Measurements from ENCODE around the gene TPRA1.

TPRA1 gene

GRCh38 chr3:127589600-127590281 lies 792 bp downstream of the TPRA1 start:
- no peak for DNase-seq (ENCODE audit: low read depth)
- no peak for TF ChIP-seq CTCF (IDR thresholded peaks at IDR 0.05; ENCODE audit: low read length, missing control alignments)
- H3K4me3 ChIP-seq (replicated peaks; ENCODE audit: low read depth, low read length) = peak overlapping the region; percentile 80

DNA sequence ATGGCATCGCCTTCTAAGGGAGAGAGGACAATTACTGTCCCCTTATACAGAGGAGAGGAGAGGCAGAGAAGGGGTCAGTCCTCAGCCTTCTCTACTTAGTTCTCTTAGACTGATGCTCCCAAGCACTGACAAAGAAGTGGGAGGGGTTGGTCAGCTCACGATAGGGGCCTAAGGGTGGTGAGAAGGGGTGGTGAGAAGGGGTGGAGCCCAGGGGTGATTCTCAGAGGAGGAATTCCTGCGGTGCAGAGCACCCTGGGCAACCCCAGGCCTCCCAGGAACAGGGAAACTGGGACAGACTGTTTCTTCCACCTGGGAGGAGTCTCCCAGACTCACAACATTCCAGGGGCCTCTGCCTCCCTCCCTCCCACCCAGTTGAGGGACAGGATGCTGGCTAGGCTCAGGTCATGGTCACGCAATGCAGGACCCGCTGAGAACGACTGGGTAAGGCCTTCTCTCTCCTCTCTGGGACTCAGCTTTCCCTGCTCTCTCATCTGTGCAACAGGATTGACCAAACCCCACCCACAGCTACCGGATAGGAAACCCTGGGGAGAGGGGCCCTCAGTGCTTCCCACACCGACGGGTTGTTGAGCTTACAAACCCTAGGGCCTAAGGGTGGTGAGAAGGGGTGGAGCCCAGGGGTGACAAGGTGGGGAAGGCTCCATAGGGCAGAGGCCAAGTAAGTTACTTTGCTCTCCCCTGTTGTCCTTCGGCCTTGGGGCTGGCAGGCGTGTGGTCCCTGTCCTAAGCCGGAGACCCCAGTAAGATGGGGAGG lies 1.5 kb downstream of the TPRA1 start:
- TF ChIP-seq CTCF (IDR thresholded peaks at IDR 0.05; ENCODE audit: low read length, missing control alignments) = no peak
- H3K4me3 ChIP-seq (replicated peaks; ENCODE audit: low read depth, low read length) = peak overlapping the region; percentile 80
- peak; percentile 57 for DNase-seq (ENCODE audit: low read depth)

DNA sequence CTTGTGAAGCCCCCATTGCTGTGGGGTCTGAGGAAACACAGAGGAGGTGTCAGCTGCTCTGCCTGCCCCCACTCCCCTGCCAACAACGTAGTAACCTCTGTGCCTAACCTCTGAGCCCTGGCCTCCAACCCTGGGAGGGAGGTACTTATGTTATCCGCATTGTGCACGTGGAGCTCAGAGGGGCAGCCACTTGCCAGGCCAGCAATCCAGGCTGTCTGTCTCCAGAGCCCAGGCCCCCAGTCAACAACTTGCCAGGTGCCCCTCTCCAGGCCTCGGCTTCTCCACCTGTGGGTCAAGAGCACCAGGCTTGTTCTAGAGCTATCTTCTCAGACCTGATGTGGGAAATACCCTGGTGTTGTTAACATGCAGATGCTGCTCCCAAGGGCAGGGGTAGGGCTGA lies 2.7 kb downstream of the TPRA1 start:
- no peak overlapping the region for H3K4me3 ChIP-seq (replicated peaks; ENCODE audit: low read depth, low read length)
- TF ChIP-seq CTCF (IDR thresholded peaks at IDR 0.05; ENCODE audit: low read length, missing control alignments) = no peak

DNA sequence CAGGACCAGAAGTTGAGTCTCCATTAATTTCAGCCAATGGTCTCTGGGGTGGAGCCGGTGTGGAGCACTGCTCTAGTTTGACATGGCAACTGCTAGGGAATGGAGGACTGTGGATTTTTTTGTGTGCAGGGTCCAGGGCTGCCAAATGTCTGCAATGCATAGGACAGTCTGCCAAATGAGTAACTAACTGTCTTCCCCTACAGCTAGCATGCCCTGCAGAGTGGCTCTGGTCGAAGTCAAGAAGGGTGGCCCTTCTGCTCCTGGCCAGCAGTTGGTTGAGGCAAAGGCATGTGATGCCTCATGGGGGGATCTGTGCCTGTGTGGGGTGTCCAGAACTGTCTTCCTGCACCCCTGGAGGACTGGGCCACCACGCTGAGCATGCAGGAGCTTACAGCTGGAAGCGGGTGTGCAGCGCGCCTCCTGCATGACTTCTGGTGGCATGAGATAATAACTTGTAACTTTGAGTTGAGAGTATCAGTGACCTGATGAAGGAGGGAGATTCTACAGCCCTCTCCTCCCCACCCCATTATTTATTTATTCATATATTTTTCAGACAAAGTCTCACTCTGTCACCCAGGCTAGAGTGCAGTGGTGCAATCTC lies 4.6 kb downstream of the TPRA1 start:
- no peak for DNase-seq (ENCODE audit: low read depth)
- no peak for TF ChIP-seq CTCF (IDR thresholded peaks at IDR 0.05; ENCODE audit: low read length, missing control alignments)

More for the DNA sequence above, 2.7 kb downstream of the TPRA1 start:
- no peak for DNase-seq (ENCODE audit: low read depth)

GRCh38 chr3:127585163-127585812 lies 5.2 kb downstream of the TPRA1 start:
- TF ChIP-seq CTCF (IDR thresholded peaks at IDR 0.05; ENCODE audit: low read length, missing control alignments) = no peak
- no peak overlapping the region for H3K4me3 ChIP-seq (replicated peaks; ENCODE audit: low read depth, low read length)
- peak; percentile 17 for DNase-seq (ENCODE audit: low read depth)

More for the DNA sequence above, 4.6 kb downstream of the TPRA1 start:
- H3K4me3 ChIP-seq (replicated peaks; ENCODE audit: low read depth, low read length) = no peak overlapping the region

DNA sequence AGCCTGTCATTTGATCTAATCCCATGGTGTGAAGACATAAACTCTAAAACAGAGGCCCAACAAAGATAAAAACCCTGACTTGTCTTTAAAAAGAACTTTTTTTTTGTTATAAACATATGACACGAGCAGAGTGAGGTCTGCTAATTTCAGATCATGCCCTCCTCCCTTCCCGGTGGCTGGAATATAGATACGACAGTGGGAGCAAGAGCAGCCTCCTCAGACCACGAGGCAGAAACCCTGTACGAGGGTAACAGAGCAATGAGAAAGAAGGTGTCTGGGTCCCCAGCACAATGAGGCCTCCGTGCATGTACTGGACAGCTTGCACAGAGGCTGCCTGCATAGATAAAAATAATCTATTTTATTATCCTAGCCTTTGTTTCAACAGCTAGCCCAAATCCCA lies 5.8 kb downstream of the TPRA1 start:
- no peak for TF ChIP-seq CTCF (IDR thresholded peaks at IDR 0.05; ENCODE audit: low read length, missing control alignments)
- DNase-seq (ENCODE audit: low read depth) = no peak
- H3K4me3 ChIP-seq (replicated peaks; ENCODE audit: low read depth, low read length) = no peak overlapping the region
